SK-N-SH (cell line): ENCODE results near the gene LRP4. TPM values are rescaled to one million over a fixed set of nuclear protein-coding genes. Genes with fewer than 3 reads are reported as not detected.

Source experiments
- CTCF ChIA-PET: fragments of 300-600, 350-600 bp; formaldehyde crosslinking; extraction: SDS; loops from one replicate; lab custom pipeline; 2021; lab: Yijun Ruan, JAX
- POLR2A ChIA-PET: fragments of 350-600 bp; sonication (Branson Sonifier 250); formaldehyde crosslinking; extraction: SDS; loops from one replicate; lab custom pipeline; 2020; ENCODE audit warnings: antibody characterized with exemption, inconsistent platforms; lab: Yijun Ruan, JAX
- DNase-seq: peaks from one replicate; pipeline ENCODE4 v3.0.0; 2012
- H2AFZ ChIP-seq: fragments of 200-600 bp; sonication (generic); 2 replicates; pipeline ENCODE4 v1.8.1; 2016; ENCODE audit warnings: antibody characterized with exemption, mild to moderate bottlenecking, low read depth
- H3F3A ChIP-seq: fragments of 200-600 bp; sonication (generic); replicated peaks from 2 replicates; pipeline ENCODE3; 2016; ENCODE audit warnings: antibody characterized with exemption, mild to moderate bottlenecking; ENCODE audit not compliant: insufficient read depth
- H3K27ac ChIP-seq, 2 experiments: fragments of 200-500 bp in 1 of 2; fragments of 200-600 bp in 1 of 2; sonication (Bioruptor generic) in 1 of 2; sonication (generic), shearing (Covaris generic) in 1 of 2; 2 replicates each; pipeline versions ENCODE4 v1.5.1 to v1.6.1; 2014 to 2016; ENCODE audit warnings: low read depth in 2 of 2, inconsistent platforms in 1 of 2, low read length in 1 of 2, mild to moderate bottlenecking in 1 of 2, mixed read lengths in 1 of 2
- H3K27me3 ChIP-seq: fragments of 200-600 bp; sonication (generic), shearing (Covaris generic); 2 replicates; pipeline ENCODE4 v1.6.1; 2016; ENCODE audit warnings: mixed run types; ENCODE audit not compliant: insufficient read depth
- H3K36me3 ChIP-seq, 2 experiments: fragments of 200-500 bp in 1 of 2; fragments of 200-600 bp in 1 of 2; sonication (Bioruptor generic) in 1 of 2; sonication (generic) in 1 of 2; replicated peaks in 1 of 2; 2 replicates each; pipeline versions ENCODE3 to v1.5.1; 2014 to 2016; ENCODE audit warnings: low read length in 1 of 2, mild to moderate bottlenecking in 1 of 2; ENCODE audit not compliant: insufficient read depth in 2 of 2, control insufficient read depth in 1 of 2
- H3K4me1 ChIP-seq, 2 experiments: fragments of 200-500 bp in 1 of 2; fragments of 200-600 bp in 1 of 2; sonication (Bioruptor generic) in 1 of 2; sonication (generic), shearing (Covaris generic) in 1 of 2; 2 replicates each; pipeline versions ENCODE4 v1.5.1 to v1.6.1; 2014 to 2016; ENCODE audit warnings: low read depth in 1 of 2, low read length in 1 of 2, mixed run types in 1 of 2; ENCODE audit not compliant: insufficient read depth in 2 of 2, control insufficient read depth in 1 of 2
- H3K4me2 ChIP-seq: fragments of 200-600 bp; sonication (generic), shearing (Covaris generic); 2 replicates; pipeline ENCODE4 v1.6.1; 2017; ENCODE audit warnings: mixed run types
- H3K4me3 ChIP-seq, 2 experiments: fragments of 200-500 bp in 1 of 2; fragments of 200-600 bp in 1 of 2; sonication (Bioruptor generic) in 1 of 2; sonication (generic), shearing (Covaris generic) in 1 of 2; 2 replicates each; pipeline versions ENCODE4 v1.5.1 to v1.8.1; 2014 to 2016; ENCODE audit warnings: low read depth in 2 of 2, inconsistent platforms in 1 of 2, low read length in 1 of 2, mild to moderate bottlenecking in 1 of 2, mixed read lengths in 1 of 2, moderate library complexity in 1 of 2
- H3K79me2 ChIP-seq: fragments of 200-600 bp; sonication (generic); 2 replicates; pipeline ENCODE4 v1.8.1; 2017; ENCODE audit warnings: mild to moderate bottlenecking; ENCODE audit not compliant: insufficient read depth
- H3K9ac ChIP-seq: fragments of 200-600 bp; sonication (generic); 2 replicates; pipeline ENCODE4 v1.6.1; 2017; ENCODE audit warnings: mixed run types
- H3K9me2 ChIP-seq: fragments of 200-600 bp; sonication (generic); 2 replicates; pipeline ENCODE4 v1.6.1; 2017; ENCODE audit warnings: mixed run types
- H3K9me3 ChIP-seq: fragments of 200-600 bp; sonication (generic); 2 replicates; pipeline ENCODE4 v1.6.1; 2017; ENCODE audit warnings: mixed run types, mild to moderate bottlenecking, moderate library complexity
- H4K20me1 ChIP-seq: fragments of 200-600 bp; sonication (generic); 2 replicates; pipeline ENCODE4 v1.6.1; 2017; ENCODE audit warnings: mild to moderate bottlenecking, mixed run types; ENCODE audit not compliant: insufficient read depth
- CHD2 ChIP-seq: fragments of 150-350 bp; IDR thresholded peaks from 2 replicates; pipeline ENCODE4 v1.6.1; 2018; ENCODE audit warnings: low read length; ENCODE audit not compliant: partially characterized antibody
- ELF1 ChIP-seq: IDR thresholded peaks from 2 replicates; pipeline ENCODE4 v1.4.0; 2012
- FOXM1 ChIP-seq: IDR thresholded peaks from 2 replicates; pipeline ENCODE4 v1.4.0; 2012; ENCODE audit warnings: low read depth, mild to moderate bottlenecking
- GATA2 ChIP-seq: sonication (generic); formaldehyde crosslinking; IDR thresholded peaks from 2 replicates; pipeline ENCODE4 v1.5.0; 2020; ENCODE audit warnings: mild to moderate bottlenecking, missing genetic modification reagents
- IRF3 ChIP-seq: fragments of 150-350 bp; IDR thresholded peaks from 2 replicates; pipeline ENCODE4 v1.6.1; 2016; ENCODE audit warnings: mild to moderate bottlenecking, low read depth, low read length
- JUND ChIP-seq: IDR thresholded peaks from 2 replicates; pipeline ENCODE4 v1.4.0; 2012
- MEF2A ChIP-seq: IDR thresholded peaks from 2 replicates; pipeline ENCODE4 v1.4.0; 2012; ENCODE audit warnings: low read depth, borderline replicate concordance
- NRF1 ChIP-seq: IDR thresholded peaks from 2 replicates; pipeline ENCODE4 v1.6.1; 2012; ENCODE audit warnings: low read depth, mild to moderate bottlenecking, low read length
- RCOR1 ChIP-seq: fragments of 150-350 bp; IDR thresholded peaks from 2 replicates; pipeline ENCODE4 v1.6.1; 2017; ENCODE audit warnings: antibody characterized with exemption, low read length
- REST ChIP-seq: IDR thresholded peaks from 2 replicates; pipeline ENCODE4 v1.6.1; 2012; ENCODE audit warnings: mild to moderate bottlenecking, low read depth, low read length, moderate library complexity
- RFX5 ChIP-seq: IDR thresholded peaks from 2 replicates; pipeline ENCODE4 v1.6.1; 2012; ENCODE audit warnings: mild to moderate bottlenecking, improper control_type of control experiment, low read length
- RXRA ChIP-seq: IDR thresholded peaks from 2 replicates; pipeline ENCODE4 v1.4.0; 2012; ENCODE audit warnings: low read depth, mild to moderate bottlenecking, borderline replicate concordance
- SIN3A ChIP-seq: IDR thresholded peaks from 2 replicates; pipeline ENCODE4 v1.6.1; 2012; ENCODE audit warnings: low read depth, mild to moderate bottlenecking, low read length, moderate library complexity, borderline replicate concordance
- SMC3 ChIP-seq: IDR thresholded peaks from 2 replicates; pipeline ENCODE4 v1.6.1; 2012; ENCODE audit warnings: low read depth, low read length, improper control_type of control experiment
- TAF1 ChIP-seq: IDR thresholded peaks from 2 replicates; pipeline ENCODE4 v1.6.1; 2012; ENCODE audit warnings: low read depth, mild to moderate bottlenecking, low read length, moderate library complexity, borderline replicate concordance
- TEAD4 ChIP-seq: IDR thresholded peaks from 2 replicates; pipeline ENCODE4 v1.4.0; 2012; ENCODE audit warnings: mild to moderate bottlenecking, borderline replicate concordance; ENCODE audit not compliant: insufficient read depth
- USF2 ChIP-seq: fragments of 150-350 bp; IDR thresholded peaks from 2 replicates; pipeline ENCODE4 v1.6.1; 2017; ENCODE audit warnings: antibody characterized with exemption, low read length, low read depth, borderline replicate concordance
- ZBTB33 ChIP-seq: IDR thresholded peaks from 2 replicates; pipeline ENCODE4 v1.4.0; 2012; ENCODE audit warnings: low read depth, borderline replicate concordance
- whole genome bisulfite sequencing: methylation state at CpG from one replicate; pipeline ENCODE4 v1.1.6; 2017; ENCODE audit warnings: low lambda C conversion rate; 5-methylcytosine and 5-hydroxymethylcytosine counted together
- polyA plus RNA-seq, 3 experiments: library from polyadenylated mRNA; depleted of rRNA; stranded (reverse); fragments of >200 nt; gene quantifications; 2 replicates each; pipeline ENCODE4 v1.2.3, GENCODE V29; 2012

LRP4 gene
- polyA plus RNA-seq, 1 of the 3 experiments (the other 2 are of a cell fraction): 10.9 TPM

- POLR2A ChIA-PET: no interaction called here
- Histone ChIP-seq H3K27ac (no peak overlapping the region), H3K9me2 (no peaks in the 10 kb centered on the region), H3K4me1 (no peaks in the 10 kb centered on the region), H2AFZ (no peak overlapping the region), H3K9me3 (no peaks in the 10 kb centered on the region), H3K9ac (no peak overlapping the region), H4K20me1 (no peaks in the 10 kb centered on the region), H3K4me2 (no peak overlapping the region), H3F3A (no peaks in the 10 kb centered on the region), H3K79me2 (no peaks in the 10 kb centered on the region), H3K27me3 (no peaks in the 10 kb centered on the region), H3K4me3 (no peak overlapping the region), H3K36me3 (peaks cover 5 to 24% of the 10 kb centered on the region in 2 experiments)
- WGBS: 92% methylated on average over 2 of the region's 2 CpGs
- CTCF ChIA-PET: interaction anchor here (0.8 kb wide), 1 partner anchor 297 kb away, joined by 3 read pairs; no protein-coding TSS in a partner anchor
- no peak for DNase-seq
- no peak for TF ChIP-seq TEAD4
- TF ChIP-seq JUND: no peak
- no peak for TF ChIP-seq REST
- no peak for TF ChIP-seq TAF1
- no peak for TF ChIP-seq MEF2A
- no peak for TF ChIP-seq ZBTB33
- TF ChIP-seq NRF1: no peak
- TF ChIP-seq IRF3: no peak
- no peak for TF ChIP-seq CHD2
- TF ChIP-seq ELF1: no peak
- TF ChIP-seq, all 33 proteins: peak for 0
Measured at GRCh38 chr11:46855863-46856262, 62.5 kb downstream of the LRP4 start.

GRCh38 chr11:46855167-46855566 is 63.2 kb downstream of the LRP4 start:
- H3K27me3 ChIP-seq: no peaks in the 10 kb centered on the region
- 85% methylated on average over 3 of the region's 3 CpGs for WGBS
- H2AFZ ChIP-seq: no peak overlapping the region
- peaks cover 0 to 19% of the 10 kb centered on the region in 2 experiments for H3K36me3 ChIP-seq
- no peaks in the 10 kb centered on the region for H3K4me1 ChIP-seq
- ChIA-PET CTCF (no interaction called here), POLR2A (no interaction called here)
- H3K79me2 ChIP-seq: no peaks in the 10 kb centered on the region
- H3K4me3 ChIP-seq: no peak overlapping the region
- H4K20me1 ChIP-seq: no peaks in the 10 kb centered on the region
- H3K4me2 ChIP-seq: no peak overlapping the region
- H3K27ac ChIP-seq: no peak overlapping the region
- no peak for DNase-seq
- no peaks in the 10 kb centered on the region for H3K9me3 ChIP-seq
- no peaks in the 10 kb centered on the region for H3K9me2 ChIP-seq
- no peak overlapping the region for H3K9ac ChIP-seq
- H3F3A ChIP-seq: no peaks in the 10 kb centered on the region
- TF ChIP-seq SIN3A (no peak), RFX5 (no peak), ELF1 (no peak), RXRA (no peak), SMC3 (no peak), FOXM1 (no peak), IRF3 (no peak), USF2 (no peak), JUND (no peak), GATA2 (CRISPR knock-in tag) (no peak), RCOR1 (no peak)
